Measurements from ENCODE around the gene SLC27A5. TPM values are rescaled to one million over a fixed set of nuclear protein-coding genes. Genes with fewer than 3 reads are reported as not detected.
"Not testable (repeated sequence)": the region's sequence is repeated elsewhere in the genome, so short reads cannot be mapped to it uniquely, and the experiment has no call there.

The SLC27A5 gene
- polyA plus RNA-seq, 4 donors = 8.6 to 12.3 (median 10.2) TPM

GRCh38 chr19:58529405-58529804 lies 17.6 kb upstream of the SLC27A5 start:
- DNase-seq (ENCODE audit: low read depth in 4 of 4, low spot score in 3 of 4) = no peak

DNA sequence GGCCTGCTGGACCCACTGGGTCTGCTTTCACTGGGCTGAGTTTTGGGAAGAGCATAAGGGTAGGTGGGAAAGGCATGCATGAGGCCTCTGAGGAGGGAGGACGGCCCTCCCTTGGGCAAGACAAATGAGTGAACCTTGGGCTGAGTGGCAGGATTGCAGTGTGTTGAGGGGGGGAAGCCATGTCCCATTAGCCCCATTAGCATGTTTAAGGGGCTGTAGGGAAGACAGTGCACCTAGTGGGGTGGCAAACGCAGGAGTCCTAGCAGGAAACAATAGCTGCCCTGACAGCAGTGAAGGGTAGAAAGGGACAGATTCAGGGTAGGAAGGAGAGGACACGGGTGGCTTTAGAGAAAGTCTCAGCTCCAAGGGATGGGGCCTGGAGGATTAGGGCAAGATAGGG lies 10.9 kb upstream of the SLC27A5 start:
- no peak for DNase-seq (ENCODE audit: low read depth in 4 of 4, low spot score in 3 of 4)

DNA sequence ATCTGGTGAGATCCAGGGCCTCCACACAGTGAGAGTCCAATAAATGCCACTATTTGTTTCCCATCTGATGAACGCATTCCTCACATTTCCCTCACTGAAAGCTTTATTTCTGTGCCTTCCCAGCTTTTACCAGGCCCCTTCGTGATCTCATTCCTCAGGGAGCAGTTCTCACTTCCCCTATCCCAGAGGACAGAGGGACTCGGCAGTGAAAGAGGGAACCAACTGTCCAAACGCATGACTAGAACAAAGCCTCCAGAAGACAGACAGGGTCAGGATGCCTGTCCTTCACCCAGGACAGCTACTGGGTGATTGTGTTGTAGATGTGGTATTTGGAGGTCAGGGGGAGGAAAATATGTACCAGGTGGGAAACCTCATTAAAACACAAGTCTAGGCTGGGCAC lies 9.9 kb upstream of the SLC27A5 start:
- no peak for DNase-seq (ENCODE audit: low read depth in 4 of 4, low spot score in 3 of 4)

DNA sequence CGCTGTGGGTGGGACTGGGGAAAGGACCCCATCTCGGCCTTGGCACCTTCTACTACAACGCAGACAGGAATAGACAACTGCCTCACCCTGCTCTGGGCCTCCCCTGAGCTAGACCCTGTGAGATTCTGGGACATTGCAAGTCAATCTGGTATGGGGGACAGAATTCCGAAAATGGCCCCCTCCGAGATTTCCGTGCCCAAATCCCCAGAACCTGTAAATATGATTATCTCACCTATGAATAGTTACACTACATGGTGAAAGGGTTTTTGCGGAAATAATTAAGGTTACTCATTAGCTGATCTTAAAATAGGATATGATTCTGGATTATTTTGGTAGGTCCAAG lies 8.4 kb upstream of the SLC27A5 start:
- DNase-seq (ENCODE audit: low read depth in 4 of 4, low spot score in 3 of 4) = no peak

- DNase-seq (ENCODE audit: low read depth in 4 of 4, low spot score in 3 of 4) = peak; percentile 89 to 92 (median 90)
Observed at GRCh38 chr19:58519355-58520256, 7.8 kb upstream of the SLC27A5 start, which contains the start of gene ZBTB45. TSS of gene ZBTB45 (minus strand) at chr19:58519810. CDS start at chr19:58517673, 2,137 bp downstream.

GRCh38 chr19:58519087-58519354 lies 7.2 kb upstream of the SLC27A5 start:
- DNase-seq (ENCODE audit: low read depth in 4 of 4, low spot score in 3 of 4) = peak in 3 of 4 donors; percentile 52 to 61 (median 58)

GRCh38 chr19:58518256-58519086 lies 6.7 kb upstream of the SLC27A5 start:
- DNase-seq (ENCODE audit: low read depth in 4 of 4, low spot score in 3 of 4) = no peak

DNA sequence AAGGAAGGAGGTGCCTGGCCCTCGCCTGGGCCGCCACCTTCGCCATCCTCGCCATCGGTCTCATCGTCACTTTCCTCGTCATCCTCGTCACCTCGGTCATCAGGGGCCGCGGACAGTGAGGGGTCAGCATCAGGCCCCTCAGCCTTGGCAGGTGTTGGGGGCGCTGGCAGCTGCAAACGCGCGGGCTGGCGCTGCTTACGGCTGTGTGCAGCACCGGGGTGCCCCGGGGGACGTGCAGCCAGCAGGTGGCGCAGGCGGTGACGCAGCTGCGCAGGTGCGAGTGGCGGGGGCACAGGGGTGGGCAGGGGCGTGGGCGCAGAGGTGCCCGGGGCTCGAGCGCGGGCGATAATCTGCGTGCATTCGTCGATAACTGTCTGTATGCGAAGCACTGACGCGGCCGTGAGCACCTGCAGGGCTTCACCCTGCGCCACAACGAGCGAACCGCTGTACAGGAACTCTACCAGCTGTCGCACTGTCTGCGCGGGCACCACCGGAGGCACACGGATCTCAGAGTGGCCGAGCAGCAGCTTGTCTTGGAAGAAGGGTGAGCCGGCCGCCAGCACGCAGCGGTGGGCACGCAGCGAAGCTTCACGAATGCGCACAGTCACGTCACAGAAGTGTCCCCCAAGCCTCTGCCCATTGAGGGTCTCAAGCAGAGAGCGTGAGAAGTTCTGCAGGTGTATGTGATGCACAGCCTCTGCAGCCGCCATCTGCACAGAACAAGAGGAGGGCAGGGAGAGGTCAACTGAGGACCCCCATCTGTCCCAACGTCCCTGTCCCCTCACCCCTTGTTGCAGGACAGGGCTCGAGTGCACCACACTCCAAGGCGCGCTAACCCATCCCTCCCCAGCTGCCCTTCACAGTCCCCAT lies 5.4 kb upstream of the SLC27A5 start:
- no peak for DNase-seq (ENCODE audit: low read depth in 4 of 4, low spot score in 3 of 4)

DNA sequence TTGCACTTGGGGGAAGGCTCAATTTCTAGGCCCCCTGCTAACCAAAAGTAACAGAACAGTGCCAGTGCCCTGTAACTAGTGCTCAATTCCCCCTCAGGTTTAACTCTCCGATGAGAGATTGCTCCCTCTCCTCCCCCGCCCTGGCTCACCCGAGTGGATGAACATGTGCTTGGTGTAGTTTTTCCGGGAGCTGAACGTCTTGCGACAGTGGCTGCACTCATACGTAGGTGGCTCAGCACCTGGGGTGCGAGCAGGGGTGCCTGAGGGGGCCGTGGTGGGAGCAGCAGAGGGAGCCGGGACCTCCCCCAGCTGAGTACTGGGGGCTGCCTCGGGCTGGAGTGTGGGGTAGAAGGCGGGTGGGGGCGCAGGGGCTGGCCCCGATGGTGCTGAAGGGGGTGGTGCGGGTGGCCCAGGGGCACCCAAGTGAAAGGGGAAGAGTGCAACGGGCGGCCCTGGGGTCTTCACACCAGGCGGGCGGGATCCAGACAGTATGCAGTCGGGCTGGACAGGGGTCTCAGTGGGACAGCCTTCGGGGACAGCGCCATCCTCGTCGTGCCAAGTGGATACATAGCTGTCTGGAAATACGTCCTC lies 4.5 kb upstream of the SLC27A5 start:
- DNase-seq (ENCODE audit: low read depth in 4 of 4, low spot score in 3 of 4) = no peak

DNA sequence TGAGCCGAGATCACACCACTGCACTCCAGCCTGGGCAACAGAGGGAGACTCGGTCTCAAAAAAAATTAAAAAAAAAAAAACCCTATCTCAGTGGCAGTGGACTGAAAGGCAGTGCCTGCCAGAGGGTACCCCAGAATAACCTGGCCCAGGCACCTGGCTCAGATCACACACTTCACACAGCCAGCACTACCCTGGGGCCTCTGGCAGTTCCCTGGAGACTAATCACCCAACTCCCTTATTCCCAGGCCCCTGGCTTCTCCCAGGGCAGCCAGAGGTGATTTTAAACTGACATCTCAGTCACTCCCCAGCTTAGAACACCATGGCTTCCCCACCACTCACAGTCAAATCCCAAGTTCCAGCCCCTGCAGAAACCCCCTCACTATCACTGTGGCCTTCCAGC lies 3.5 kb upstream of the SLC27A5 start:
- no peak for DNase-seq (ENCODE audit: low read depth in 4 of 4, low spot score in 3 of 4)

DNA sequence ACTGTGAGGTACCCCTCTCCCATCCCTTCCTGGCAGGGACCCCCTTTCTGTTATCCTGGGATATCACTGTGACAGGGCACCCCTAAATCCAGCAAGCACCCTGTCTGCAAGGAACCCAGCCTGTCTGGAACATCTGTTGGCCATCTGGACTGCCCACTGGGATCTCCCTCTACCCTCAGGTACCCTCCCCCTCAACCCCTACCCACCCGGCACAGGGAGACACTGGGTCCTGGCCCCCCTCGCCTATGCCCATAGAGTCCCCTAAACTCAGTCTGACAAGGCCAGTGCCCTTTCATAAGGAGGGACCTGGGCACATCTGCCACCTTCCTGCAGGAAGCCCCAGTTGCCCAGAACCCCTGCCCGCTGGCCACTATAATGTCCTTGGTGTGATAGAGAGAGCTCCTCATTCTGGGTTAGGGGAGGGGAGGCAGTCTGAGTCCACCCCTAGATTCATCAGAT lies 2.8 kb upstream of the SLC27A5 start:
- no peak for DNase-seq (ENCODE audit: low read depth in 4 of 4, low spot score in 3 of 4)

- DNase-seq (ENCODE audit: low read depth in 4 of 4, low spot score in 3 of 4) = peak; percentile 63 to 86 (median 79)
Observed at GRCh38 chr19:58513694-58514563, 2.1 kb upstream of the SLC27A5 start.

GRCh38 chr19:58513213-58513693 lies 1.5 kb upstream of the SLC27A5 start:
- DNase-seq (ENCODE audit: low read depth in 4 of 4, low spot score in 3 of 4) = no peak

- DNase-seq (ENCODE audit: low read depth in 4 of 4, low spot score in 3 of 4) = no peak
Observed at GRCh38 chr19:58510084-58510862, 1.5 kb downstream of the SLC27A5 start.

DNA sequence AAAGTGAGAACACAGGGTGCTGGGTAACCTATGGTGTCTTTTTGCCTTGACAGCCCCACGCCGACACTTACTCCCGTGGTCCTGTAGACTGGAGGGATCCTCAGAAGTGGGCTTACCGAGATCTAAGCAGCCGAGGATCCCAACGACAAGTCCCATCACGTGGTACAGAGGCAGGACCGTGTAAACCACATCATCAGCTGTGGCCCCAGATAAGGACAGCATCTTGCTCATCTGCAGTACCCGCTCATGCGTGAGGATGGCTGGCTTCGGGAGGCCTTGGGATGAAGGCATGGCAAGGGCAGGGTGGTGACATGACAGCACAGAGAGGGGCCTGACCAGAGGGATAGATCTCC lies 2.1 kb downstream of the SLC27A5 start:
- DNase-seq (ENCODE audit: low read depth in 4 of 4, low spot score in 3 of 4) = no peak

- not testable (repeated sequence) for DNase-seq (ENCODE audit: low read depth in 4 of 4, low spot score in 3 of 4)
Observed at GRCh38 chr19:58507602-58508223, 4.1 kb downstream of the SLC27A5 start.

GRCh38 chr19:58500242-58500641 lies 11.6 kb downstream of the SLC27A5 start:
- no peak for DNase-seq (ENCODE audit: low read depth in 4 of 4, low spot score in 3 of 4)

All from right renal pelvis (tissue), 4 donors.